A673 (cell line): ENCODE measurements around the gene UBE2G1. TPM values are rescaled to one million over a fixed set of nuclear protein-coding genes. Genes with fewer than 3 reads are reported as not detected.

Experiments
- BruUV-seq: library from RNA; stranded (reverse); fragments of 400-500 nt; replicated peaks from 2 replicates; lab custom pipeline; 2021; lab: Mats Ljungman, UMichigan
- CTCF ChIA-PET: fragments of 300-600 bp; sonication (Branson Sonifier 250); formaldehyde crosslinking; loops from one replicate; lab custom pipeline; 2022; ENCODE audit warnings: antibody characterized with exemption; lab: Charles Lee
- POLR2A ChIA-PET: fragments of 300-600 bp; sonication (Branson Sonifier 250); formaldehyde crosslinking; loops from one replicate; lab custom pipeline; 2022; ENCODE audit warnings: antibody characterized with exemption; ENCODE audit not compliant: low non-redundant PET; lab: Charles Lee
- DNase-seq: peaks from one replicate; pipeline ENCODE4 v3.0.0-alpha.2; 2015; ENCODE audit warnings: low spot score
- H3K27ac ChIP-seq: fragments of 200-600 bp; sonication (generic); 2 replicates; pipeline ENCODE4 v1.5.1; 2016; ENCODE audit warnings: mixed run types, low read depth, mild to moderate bottlenecking, mixed read lengths, antibody characterized with exemption, low read length; ENCODE audit not compliant: poor library complexity, severe bottlenecking
- H3K27me3 ChIP-seq: fragments of 200-600 bp; sonication (generic); replicated peaks from 2 replicates; pipeline ENCODE4 v1.6.1; 2017; ENCODE audit warnings: mixed run types, low read depth, mild to moderate bottlenecking, mixed read lengths, antibody characterized with exemption, low read length; ENCODE audit not compliant: insufficient read depth, poor library complexity
- H3K36me3 ChIP-seq: fragments of 200-600 bp; sonication (generic); 2 replicates; pipeline ENCODE4 v1.6.1; 2016; ENCODE audit warnings: mixed run types, mild to moderate bottlenecking, mixed read lengths, antibody characterized with exemption, low read length; ENCODE audit not compliant: insufficient read depth, poor library complexity, severe bottlenecking
- H3K4me1 ChIP-seq: fragments of 200-600 bp; sonication (generic); 2 replicates; pipeline ENCODE4 v1.6.1; 2017; ENCODE audit warnings: mixed run types, mild to moderate bottlenecking, mixed read lengths, antibody characterized with exemption, low read length; ENCODE audit not compliant: insufficient read depth, poor library complexity, severe bottlenecking
- H3K4me3 ChIP-seq: fragments of 200-600 bp; sonication (generic); 2 replicates; pipeline ENCODE4 v1.5.1; 2016; ENCODE audit warnings: low read depth, mixed run types, mild to moderate bottlenecking, mixed read lengths, low read length; ENCODE audit not compliant: poor library complexity, severe bottlenecking
- H3K9me3 ChIP-seq: fragments of 200-600 bp; sonication (generic); 2 replicates; pipeline ENCODE4 v1.6.1; 2016; ENCODE audit warnings: mixed run types, low read depth, mild to moderate bottlenecking, mixed read lengths, antibody characterized with exemption, low read length; ENCODE audit not compliant: poor library complexity, severe bottlenecking
- EZH2 ChIP-seq: fragments of 200-600 bp; sonication (generic); IDR thresholded peaks from 2 replicates; pipeline ENCODE4 v1.6.1; 2017; ENCODE audit warnings: borderline replicate concordance, low read depth, mild to moderate bottlenecking, mixed read lengths, antibody characterized with exemption, low read length; ENCODE audit not compliant: poor library complexity, severe bottlenecking
- intact Hi-C: fragments of 100-400 bp; cut with micrococcal nuclease; formaldehyde crosslinking; loops from one replicate; pipeline ENCODE4 v1.10.0; 2022; ENCODE audit not compliant: unreplicated experiment
- total RNA-seq: library from RNA; stranded (reverse); gene quantifications from 2 replicates; pipeline ENCODE4 v1.2.3, GENCODE V29; 2021
- TF ChIP-seq, protein P1 (sequence below): fragments of 300-800, 200-600 bp; sonication (generic); conservative IDR thresholded peaks from 2 replicates; pipeline ENCODE4 v1.5.1; 2017; ENCODE audit warnings: low read depth, mild to moderate bottlenecking, antibody characterized with exemption, low read length, moderate library complexity, mixed read lengths

Gene UBE2G1
- total RNA-seq, 1 experiment from 2014 or later: 107 TPM

DNA sequence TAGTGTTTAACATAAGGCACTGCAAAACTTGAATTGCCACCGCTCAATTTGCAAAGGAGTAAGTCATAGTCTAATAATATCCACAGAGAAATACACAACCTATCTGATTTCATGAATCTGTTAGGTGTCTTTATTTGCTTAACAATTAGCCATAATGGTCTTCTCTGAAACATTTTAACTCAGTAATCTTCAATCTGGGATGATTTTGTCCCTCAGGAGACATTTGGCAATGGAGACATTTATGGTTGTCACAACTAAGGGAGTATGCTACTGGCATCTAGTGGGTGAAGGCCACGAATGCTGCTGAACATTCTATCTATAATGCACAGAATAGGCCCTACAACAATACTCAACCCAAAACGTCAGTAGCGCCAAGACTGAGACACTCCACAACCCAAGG, 4.3 kb downstream of the UBE2G1 start:
- no peak overlapping the region for H3K4me3 ChIP-seq
- no peaks in the 10 kb centered on the region for H3K9me3 ChIP-seq
- CTCF ChIA-PET: no interaction called here
- no TSS peak for BruUV-seq
- H3K27me3 ChIP-seq: no peaks in the 10 kb centered on the region
- no peak overlapping the region for H3K27ac ChIP-seq
- H3K4me1 ChIP-seq: peaks cover 6% of the 10 kb centered on the region
- peaks cover 4% of the 10 kb centered on the region for H3K36me3 ChIP-seq
- intact Hi-C loops: no loop called here
- no peak for TF ChIP-seq EZH2
- TF ChIP-seq, protein P1, sequence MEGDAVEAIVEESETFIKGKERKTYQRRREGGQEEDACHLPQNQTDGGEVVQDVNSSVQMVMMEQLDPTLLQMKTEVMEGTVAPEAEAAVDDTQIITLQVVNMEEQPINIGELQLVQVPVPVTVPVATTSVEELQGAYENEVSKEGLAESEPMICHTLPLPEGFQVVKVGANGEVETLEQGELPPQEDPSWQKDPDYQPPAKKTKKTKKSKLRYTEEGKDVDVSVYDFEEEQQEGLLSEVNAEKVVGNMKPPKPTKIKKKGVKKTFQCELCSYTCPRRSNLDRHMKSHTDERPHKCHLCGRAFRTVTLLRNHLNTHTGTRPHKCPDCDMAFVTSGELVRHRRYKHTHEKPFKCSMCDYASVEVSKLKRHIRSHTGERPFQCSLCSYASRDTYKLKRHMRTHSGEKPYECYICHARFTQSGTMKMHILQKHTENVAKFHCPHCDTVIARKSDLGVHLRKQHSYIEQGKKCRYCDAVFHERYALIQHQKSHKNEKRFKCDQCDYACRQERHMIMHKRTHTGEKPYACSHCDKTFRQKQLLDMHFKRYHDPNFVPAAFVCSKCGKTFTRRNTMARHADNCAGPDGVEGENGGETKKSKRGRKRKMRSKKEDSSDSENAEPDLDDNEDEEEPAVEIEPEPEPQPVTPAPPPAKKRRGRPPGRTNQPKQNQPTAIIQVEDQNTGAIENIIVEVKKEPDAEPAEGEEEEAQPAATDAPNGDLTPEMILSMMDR: peak; percentile 39; the same call in 1 of the 2 replicates
- DNase-seq: peak; percentile 41
- POLR2A ChIA-PET: no interaction called here

DNA sequence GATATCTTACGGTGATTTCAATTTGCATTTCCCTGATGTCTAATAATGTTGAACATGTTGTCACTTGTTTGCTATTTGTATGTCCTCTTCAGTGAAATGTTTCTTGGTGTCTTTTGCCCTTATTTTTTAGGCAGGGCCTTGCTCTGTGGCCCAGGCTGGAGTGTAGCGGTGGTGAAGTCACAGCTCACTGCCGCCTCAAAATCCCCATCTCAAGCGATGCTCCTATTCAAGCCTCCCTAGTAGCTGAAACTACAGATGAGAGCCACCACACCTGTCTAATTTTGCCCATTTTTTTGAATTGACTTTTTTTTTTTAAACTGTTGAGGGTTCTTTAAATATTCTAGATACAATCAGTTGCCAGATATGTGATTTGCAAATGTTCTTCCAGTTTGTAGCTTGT, 8.3 kb downstream of the UBE2G1 start:
- DNase-seq: no peak
- H3K9me3 ChIP-seq: no peaks in the 10 kb centered on the region
- peaks cover 3% of the 10 kb centered on the region for H3K4me1 ChIP-seq
- no peaks in the 10 kb centered on the region for H3K27me3 ChIP-seq
- intact Hi-C loops: no loop called here
- TF ChIP-seq, protein P1: no peak
- BruUV-seq: no TSS peak
- no peak overlapping the region for H3K27ac ChIP-seq
- H3K36me3 ChIP-seq: peaks cover 4% of the 10 kb centered on the region
- no peak overlapping the region for H3K4me3 ChIP-seq
- ChIA-PET CTCF (no interaction called here), POLR2A (no interaction called here)

DNA sequence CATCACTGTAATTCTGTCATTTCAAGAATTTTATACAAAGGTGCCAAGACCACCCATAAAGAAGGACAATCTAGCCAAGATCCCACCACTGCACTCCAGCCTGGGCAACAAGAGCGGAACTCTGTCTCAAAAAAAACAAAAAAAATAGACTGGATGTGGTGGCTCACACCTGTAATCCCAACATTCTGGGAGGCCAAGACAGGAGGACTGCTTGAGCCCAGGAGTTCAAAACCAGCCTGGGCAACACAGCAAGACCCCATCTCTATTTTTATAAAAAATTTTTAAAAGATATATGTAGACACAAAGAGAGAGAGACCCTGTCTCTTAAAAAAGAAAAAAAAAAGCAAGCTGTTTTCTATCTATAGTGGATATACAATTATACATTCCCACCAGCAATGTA, 8.8 kb downstream of the UBE2G1 start:
- H3K9me3 ChIP-seq: no peaks in the 10 kb centered on the region
- ChIA-PET CTCF (no interaction called here), POLR2A (no interaction called here)
- no TSS peak for BruUV-seq
- no peak for TF ChIP-seq EZH2
- TF ChIP-seq, protein P1: no peak
- no peak overlapping the region for H3K4me3 ChIP-seq
- no peak overlapping the region for H3K27ac ChIP-seq
- DNase-seq: no peak
- peaks cover 3% of the 10 kb centered on the region for H3K4me1 ChIP-seq
- H3K36me3 ChIP-seq: peaks cover 4% of the 10 kb centered on the region
- H3K27me3 ChIP-seq: no peaks in the 10 kb centered on the region
- intact Hi-C loops: no loop called here
